Measurements from ENCODE around the gene SLC16A10. TPM values are rescaled to one million over a fixed set of nuclear protein-coding genes. Genes with fewer than 3 reads are reported as not detected.
"Not testable (repeated sequence)": the region's sequence is repeated elsewhere in the genome, so short reads cannot be mapped to it uniquely, and the experiment has no call there.

SLC16A10 gene
- total RNA-seq, 1 experiment from 2014 or later, result 0.05 TPM

GRCh38 chr6:111201764-111202163, 114.5 kb downstream of the SLC16A10 start:
- no peak overlapping the region for H3K4me3 Mint-ChIP-seq (ENCODE audit: unreplicated experiment)
- no peak overlapping the region for H3K27ac Mint-ChIP-seq (ENCODE audit: low read depth, unreplicated experiment)
- no peaks in the 10 kb centered on the region for H3K36me3 Mint-ChIP-seq (ENCODE audit: insufficient read depth, unreplicated experiment)
- H3K27me3 Mint-ChIP-seq (ENCODE audit: insufficient read depth, unreplicated experiment), result no peaks in the 10 kb centered on the region
- intact Hi-C loops (cut with micrococcal nuclease), result no loop called here
- ChIA-PET POLR2A (no interaction called here), CTCF (interaction anchor here (0.6 to 1.4 kb wide), 5 partner anchors 9 to 196 kb away, joined by 3 to 5 read pairs (median 4); no protein-coding TSS in a partner anchor)
- no peaks in the 10 kb centered on the region for H3K4me1 Mint-ChIP-seq (ENCODE audit: insufficient read depth, unreplicated experiment)
- H3K9me3 Mint-ChIP-seq (ENCODE audit: unreplicated experiment), result no peaks in the 10 kb centered on the region
- BruUV-seq (replicated peaks), result no TSS peak
- DNase-seq (ENCODE audit: unreplicated experiment), result no peak
- TF ChIP-seq, protein P1, sequence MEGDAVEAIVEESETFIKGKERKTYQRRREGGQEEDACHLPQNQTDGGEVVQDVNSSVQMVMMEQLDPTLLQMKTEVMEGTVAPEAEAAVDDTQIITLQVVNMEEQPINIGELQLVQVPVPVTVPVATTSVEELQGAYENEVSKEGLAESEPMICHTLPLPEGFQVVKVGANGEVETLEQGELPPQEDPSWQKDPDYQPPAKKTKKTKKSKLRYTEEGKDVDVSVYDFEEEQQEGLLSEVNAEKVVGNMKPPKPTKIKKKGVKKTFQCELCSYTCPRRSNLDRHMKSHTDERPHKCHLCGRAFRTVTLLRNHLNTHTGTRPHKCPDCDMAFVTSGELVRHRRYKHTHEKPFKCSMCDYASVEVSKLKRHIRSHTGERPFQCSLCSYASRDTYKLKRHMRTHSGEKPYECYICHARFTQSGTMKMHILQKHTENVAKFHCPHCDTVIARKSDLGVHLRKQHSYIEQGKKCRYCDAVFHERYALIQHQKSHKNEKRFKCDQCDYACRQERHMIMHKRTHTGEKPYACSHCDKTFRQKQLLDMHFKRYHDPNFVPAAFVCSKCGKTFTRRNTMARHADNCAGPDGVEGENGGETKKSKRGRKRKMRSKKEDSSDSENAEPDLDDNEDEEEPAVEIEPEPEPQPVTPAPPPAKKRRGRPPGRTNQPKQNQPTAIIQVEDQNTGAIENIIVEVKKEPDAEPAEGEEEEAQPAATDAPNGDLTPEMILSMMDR (IDR thresholded peaks at IDR 0.05; ENCODE audit: unreplicated experiment), result no peak

GRCh38 chr6:111203539-111203938, 116.2 kb downstream of the SLC16A10 start:
- BruUV-seq (replicated peaks); H3K4me3 Mint-ChIP-seq (ENCODE audit: unreplicated experiment); H3K36me3 Mint-ChIP-seq (ENCODE audit: insufficient read depth, unreplicated experiment); intact Hi-C loops (cut with micrococcal nuclease); H3K27me3 Mint-ChIP-seq (ENCODE audit: insufficient read depth, unreplicated experiment); POLR2A ChIA-PET; H3K27ac Mint-ChIP-seq (ENCODE audit: low read depth, unreplicated experiment); H3K4me1 Mint-ChIP-seq (ENCODE audit: insufficient read depth, unreplicated experiment); DNase-seq (ENCODE audit: unreplicated experiment); H3K9me3 Mint-ChIP-seq (ENCODE audit: unreplicated experiment): not testable (repeated sequence)
- CTCF ChIA-PET, result interaction anchor here (0.6 to 0.9 kb wide), 3 partner anchors 150 to 1045 kb away, joined by 3 to 4 read pairs (median 3); no protein-coding TSS in a partner anchor

DNA sequence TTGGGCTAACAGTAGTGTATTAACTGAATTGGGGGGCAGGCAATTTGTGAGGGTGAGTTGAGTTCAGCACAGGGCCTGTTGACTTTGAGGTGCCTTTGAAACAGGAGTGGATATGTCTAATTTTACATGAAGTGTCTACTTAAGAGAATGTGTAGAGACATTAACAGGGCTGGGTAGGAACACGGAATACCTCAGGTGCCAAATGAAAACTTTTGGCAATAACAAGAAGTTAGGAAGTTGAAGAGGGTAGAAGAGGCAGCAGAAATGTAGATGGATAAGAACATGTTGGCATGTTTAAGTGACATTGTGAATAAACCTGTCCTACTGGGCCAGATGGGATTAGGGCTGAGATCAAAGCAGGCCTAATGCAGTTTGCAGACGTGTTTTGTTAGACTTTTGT, 117.0 kb downstream of the SLC16A10 start:
- no TSS peak for BruUV-seq (replicated peaks)
- no peaks in the 10 kb centered on the region for H3K4me1 Mint-ChIP-seq (ENCODE audit: insufficient read depth, unreplicated experiment)
- no peak overlapping the region for H3K4me3 Mint-ChIP-seq (ENCODE audit: unreplicated experiment)
- no peaks in the 10 kb centered on the region for H3K9me3 Mint-ChIP-seq (ENCODE audit: unreplicated experiment)
- intact Hi-C loops (cut with micrococcal nuclease), result no loop called here
- ChIA-PET CTCF (interaction anchor here (0.7 kb wide), 1 partner anchor 143 kb away, joined by 3 read pairs; no protein-coding TSS in a partner anchor), POLR2A (no interaction called here)
- H3K36me3 Mint-ChIP-seq (ENCODE audit: insufficient read depth, unreplicated experiment), result no peaks in the 10 kb centered on the region
- no peak for DNase-seq (ENCODE audit: unreplicated experiment)
- no peak overlapping the region for H3K27ac Mint-ChIP-seq (ENCODE audit: low read depth, unreplicated experiment)
- TF ChIP-seq, protein P1 (IDR thresholded peaks at IDR 0.05; ENCODE audit: unreplicated experiment), result no peak
- no peaks in the 10 kb centered on the region for H3K27me3 Mint-ChIP-seq (ENCODE audit: insufficient read depth, unreplicated experiment)

DNA sequence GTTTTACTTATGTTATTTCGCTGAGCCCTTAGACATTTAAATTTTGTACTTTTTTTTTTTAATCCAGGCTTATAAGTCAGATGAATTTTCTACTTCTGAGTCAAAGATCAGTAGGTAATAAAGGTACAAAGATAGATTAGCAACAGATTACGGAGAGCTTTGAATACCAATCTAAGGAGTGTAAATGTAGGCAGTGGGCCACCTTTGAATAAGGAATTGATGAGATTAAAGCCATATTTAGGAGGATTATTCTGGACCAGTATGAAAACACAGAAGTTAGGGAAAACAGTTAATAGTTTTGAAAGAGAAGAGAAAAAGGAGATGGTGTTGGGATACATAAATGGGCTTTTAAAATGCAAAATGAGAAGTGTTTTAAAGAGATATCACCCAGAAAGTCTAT, 117.6 kb downstream of the SLC16A10 start:
- no peak overlapping the region for H3K27ac Mint-ChIP-seq (ENCODE audit: low read depth, unreplicated experiment)

More for the DNA sequence above, 117.6 kb downstream of the SLC16A10 start:
- Mint-ChIP-seq H3K9me3 (ENCODE audit: unreplicated experiment) (no peaks in the 10 kb centered on the region), H3K4me3 (ENCODE audit: unreplicated experiment) (no peak overlapping the region), H3K4me1 (ENCODE audit: insufficient read depth, unreplicated experiment) (no peaks in the 10 kb centered on the region), H3K27me3 (ENCODE audit: insufficient read depth, unreplicated experiment) (no peaks in the 10 kb centered on the region), H3K36me3 (ENCODE audit: insufficient read depth, unreplicated experiment) (no peaks in the 10 kb centered on the region)
- no peak for DNase-seq (ENCODE audit: unreplicated experiment)
- ChIA-PET CTCF (interaction anchor here (0.7 kb wide), 2 partner anchors 143 to 194 kb away, joined by 3 to 4 read pairs; no protein-coding TSS in a partner anchor), POLR2A (no interaction called here)
- TF ChIP-seq, protein P1 (IDR thresholded peaks at IDR 0.05; ENCODE audit: unreplicated experiment), result no peak
- no TSS peak for BruUV-seq (replicated peaks)
- intact Hi-C loops (cut with micrococcal nuclease), result no loop called here
